NB4 (cell line): Measurements from ENCODE around the gene KLHDC10.

Experiments used
- MYC ChIP-seq: IDR thresholded peaks from 2 replicates; pipeline ENCODE4 v1.6.1; 2011; ENCODE audit warnings: low read depth, low read length
- POLR2A ChIP-seq: IDR thresholded peaks from 2 replicates; pipeline ENCODE4 v1.6.1; 2011; ENCODE audit warnings: mild to moderate bottlenecking; ENCODE audit not compliant: insufficient read length; ENCODE audit errors: extremely low read depth
- TF ChIP-seq, protein P1 (sequence below): IDR thresholded peaks from one replicate; pipeline ENCODE4 v1.5.1; 2012; ENCODE audit warnings: low read depth, low read length
- TF ChIP-seq, protein P2 (sequence below): IDR thresholded peaks from 2 replicates; pipeline ENCODE4 v1.6.1; 2011; ENCODE audit warnings: low read depth, low read length

DNA sequence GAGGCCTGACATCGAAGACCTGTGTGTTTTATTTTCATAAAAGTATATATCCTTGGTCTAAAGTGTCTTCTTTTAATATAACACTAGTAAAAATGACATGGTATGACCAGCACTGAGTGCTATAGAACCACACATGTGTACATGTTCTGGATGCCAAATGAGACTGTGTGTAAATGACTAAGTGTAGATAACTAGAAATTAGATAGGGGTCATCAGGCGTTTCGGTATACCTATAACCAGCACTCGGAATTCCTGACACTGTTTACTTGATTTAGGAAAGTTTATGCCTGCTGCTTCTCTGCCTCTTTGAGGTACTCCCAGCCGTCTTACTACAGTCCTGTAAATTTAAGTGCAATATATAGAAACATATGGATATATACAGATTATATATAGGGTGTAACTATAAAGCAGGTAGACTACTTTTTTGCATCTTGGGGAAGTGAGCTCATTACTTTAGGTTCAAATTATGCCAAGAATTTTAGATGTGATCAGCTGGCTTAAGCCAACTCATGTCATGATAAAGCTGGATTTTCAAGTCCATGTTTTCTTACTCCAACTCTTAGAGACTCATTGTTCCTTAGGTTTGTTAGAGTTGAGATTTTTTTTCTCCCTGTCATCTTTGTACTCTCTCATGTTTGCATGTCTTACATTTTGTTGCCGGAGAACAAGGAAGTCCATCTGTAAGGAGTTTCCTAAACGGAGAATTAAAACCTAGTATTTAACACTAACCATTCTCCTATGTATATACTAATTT lies 62.9 kb downstream of the KLHDC10 start:
- TF ChIP-seq MYC (no peak), POLR2A (no peak)
- TF ChIP-seq, protein P1, sequence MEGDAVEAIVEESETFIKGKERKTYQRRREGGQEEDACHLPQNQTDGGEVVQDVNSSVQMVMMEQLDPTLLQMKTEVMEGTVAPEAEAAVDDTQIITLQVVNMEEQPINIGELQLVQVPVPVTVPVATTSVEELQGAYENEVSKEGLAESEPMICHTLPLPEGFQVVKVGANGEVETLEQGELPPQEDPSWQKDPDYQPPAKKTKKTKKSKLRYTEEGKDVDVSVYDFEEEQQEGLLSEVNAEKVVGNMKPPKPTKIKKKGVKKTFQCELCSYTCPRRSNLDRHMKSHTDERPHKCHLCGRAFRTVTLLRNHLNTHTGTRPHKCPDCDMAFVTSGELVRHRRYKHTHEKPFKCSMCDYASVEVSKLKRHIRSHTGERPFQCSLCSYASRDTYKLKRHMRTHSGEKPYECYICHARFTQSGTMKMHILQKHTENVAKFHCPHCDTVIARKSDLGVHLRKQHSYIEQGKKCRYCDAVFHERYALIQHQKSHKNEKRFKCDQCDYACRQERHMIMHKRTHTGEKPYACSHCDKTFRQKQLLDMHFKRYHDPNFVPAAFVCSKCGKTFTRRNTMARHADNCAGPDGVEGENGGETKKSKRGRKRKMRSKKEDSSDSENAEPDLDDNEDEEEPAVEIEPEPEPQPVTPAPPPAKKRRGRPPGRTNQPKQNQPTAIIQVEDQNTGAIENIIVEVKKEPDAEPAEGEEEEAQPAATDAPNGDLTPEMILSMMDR: no peak
- TF ChIP-seq, protein P2, sequence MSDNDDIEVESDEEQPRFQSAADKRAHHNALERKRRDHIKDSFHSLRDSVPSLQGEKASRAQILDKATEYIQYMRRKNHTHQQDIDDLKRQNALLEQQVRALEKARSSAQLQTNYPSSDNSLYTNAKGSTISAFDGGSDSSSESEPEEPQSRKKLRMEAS: no peak
